Measurements from ENCODE around the gene NF1.

GRCh38 chr17:31314782-31315100 lies 220.0 kb downstream of the NF1 start:
- no peak for TF ChIP-seq CTCF (IDR thresholded peaks at IDR 0.05; ENCODE audit: insufficient read depth, low read depth, low read length)
- TF ChIP-seq EZH2 (IDR thresholded peaks at IDR 0.05; ENCODE audit: insufficient read depth, low read length), result no peak

Data from astrocyte (in vitro differentiated cells and primary cell).